HG02943 (cell line): ENCODE data around the gene TAGLN2.

Experiments used
- ATAC-seq: cut with Tn5 transposase; IDR thresholded peaks from one replicate; pipeline ENCODE4 v1.9.1; 2021; ENCODE audit warnings: mild to moderate bottlenecking, low read depth, moderate library complexity; ENCODE audit not compliant: unreplicated experiment

The TAGLN2 gene

GRCh38 chr1:159924791-159925718 is at the start of gene TAGLN2:
TSS of gene TAGLN2 (minus strand) at chr1:159925507. CDS start at chr1:159920509, 4,998 bp downstream.
- ATAC-seq, result peak; percentile 59

GRCh38 chr1:159974350-159974965 is 49.2 kb upstream of the TAGLN2 start:
- ATAC-seq, result no peak

- no peak for ATAC-seq
Measured at GRCh38 chr1:159973350-159973940, 48.1 kb upstream of the TAGLN2 start.

- ATAC-seq, result no peak
Measured at GRCh38 chr1:159972443-159973205, 47.3 kb upstream of the TAGLN2 start.

- no peak for ATAC-seq
Measured at GRCh38 chr1:159970932-159971342, 45.6 kb upstream of the TAGLN2 start.

- ATAC-seq, result no peak
Measured at GRCh38 chr1:159968901-159969300, 43.6 kb upstream of the TAGLN2 start.

GRCh38 chr1:159965263-159965662 is 40.0 kb upstream of the TAGLN2 start:
- ATAC-seq, result no peak

GRCh38 chr1:159964144-159964543 is 38.8 kb upstream of the TAGLN2 start:
- no peak for ATAC-seq

- ATAC-seq, result no peak
Measured at GRCh38 chr1:159962176-159962575, 36.9 kb upstream of the TAGLN2 start.

GRCh38 chr1:159961636-159962035 is 36.3 kb upstream of the TAGLN2 start:
- no peak for ATAC-seq

GRCh38 chr1:159960721-159961381 is 35.5 kb upstream of the TAGLN2 start:
- no peak for ATAC-seq

- no peak for ATAC-seq
Measured at GRCh38 chr1:159959451-159959850, 34.1 kb upstream of the TAGLN2 start.

GRCh38 chr1:159958719-159959380 is 33.5 kb upstream of the TAGLN2 start:
- ATAC-seq, result no peak

- ATAC-seq, result no peak
Measured at GRCh38 chr1:159957824-159958268, 32.5 kb upstream of the TAGLN2 start.

GRCh38 chr1:159955456-159955855 is 30.1 kb upstream of the TAGLN2 start:
- ATAC-seq, result no peak

- no peak for ATAC-seq
Measured at GRCh38 chr1:159953536-159954515, 28.5 kb upstream of the TAGLN2 start, which contains the start of gene SLAMF9. TSS of gene SLAMF9 (minus strand) at chr1:159954237. CDS start at chr1:159954137, 100 bp downstream.

GRCh38 chr1:159952932-159953331 is 27.6 kb upstream of the TAGLN2 start:
- no peak for ATAC-seq

- ATAC-seq, result no peak
Measured at GRCh38 chr1:159951551-159951950, 26.2 kb upstream of the TAGLN2 start.
